GM20431 (cell line): ENCODE results near the gene ADAMTS12.

Experiments used
- in situ Hi-C: fragments of 300-500 bp; cut with MseI, MboI; formaldehyde crosslinking; loops from one replicate; pipeline ENCODE4 v1.15.0; 2020; ENCODE audit warnings: low sequenced_read_pairs; ENCODE audit not compliant: unreplicated experiment

The ADAMTS12 gene

DNA sequence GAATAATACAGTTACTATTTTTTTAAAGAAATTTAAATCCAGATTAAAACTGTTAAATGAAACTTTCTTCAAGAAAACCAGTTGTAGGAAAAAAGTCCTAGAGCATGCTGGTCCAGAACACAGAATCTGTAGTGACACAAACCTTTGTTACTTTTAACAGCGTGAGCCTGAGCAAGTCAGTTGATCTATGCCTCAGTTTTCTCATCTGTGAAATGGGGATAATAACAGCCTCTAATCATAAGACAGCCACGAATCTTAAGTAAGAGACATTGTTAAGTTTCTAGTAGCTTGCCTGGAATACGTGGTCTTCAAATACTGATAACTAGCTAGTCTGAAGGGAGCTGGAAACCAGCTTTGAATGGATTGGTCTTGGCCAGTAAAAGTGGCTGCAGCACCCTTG, 158.6 kb downstream of the ADAMTS12 start:
- in situ Hi-C loops: no loop called here

DNA sequence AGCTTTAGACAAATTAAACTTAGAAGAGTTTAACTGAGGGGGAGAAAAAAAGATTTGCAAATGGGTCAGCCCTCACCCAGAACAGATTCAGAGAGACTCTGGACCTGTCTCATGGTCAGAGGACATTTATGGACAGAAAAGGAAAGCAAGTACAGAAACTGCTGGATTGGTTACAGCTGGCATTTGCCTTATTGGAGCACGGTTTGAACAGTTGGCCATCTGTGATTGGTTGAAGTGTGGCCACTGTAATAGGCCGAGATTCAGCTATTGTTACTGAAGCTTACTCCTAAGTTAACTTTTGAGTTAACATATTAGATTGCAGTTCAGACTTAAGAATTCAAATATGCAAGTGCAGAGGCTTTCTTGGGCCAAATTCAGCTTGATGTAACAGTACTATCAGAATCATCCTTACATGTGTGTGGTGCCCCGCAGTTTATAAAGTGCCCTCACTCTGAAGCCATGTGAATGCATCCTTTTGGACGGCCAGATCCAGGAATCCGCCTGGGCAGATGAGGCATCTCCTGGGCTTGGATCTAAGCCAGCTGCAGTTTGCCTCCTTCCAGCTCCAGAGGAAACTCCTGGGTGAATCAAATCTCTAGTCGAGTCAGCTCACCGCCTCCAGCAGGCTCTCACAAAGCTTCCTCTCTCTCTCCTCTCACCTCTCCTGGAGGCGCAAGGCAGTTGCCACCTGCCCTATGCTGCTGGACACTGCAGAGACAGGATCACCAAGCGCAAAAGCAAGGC, 165.2 kb downstream of the ADAMTS12 start:
- in situ Hi-C loops: no loop called here

- in situ Hi-C loops: no loop called here
Observed at GRCh38 chr5:33725806-33726205, 166.0 kb downstream of the ADAMTS12 start.

DNA sequence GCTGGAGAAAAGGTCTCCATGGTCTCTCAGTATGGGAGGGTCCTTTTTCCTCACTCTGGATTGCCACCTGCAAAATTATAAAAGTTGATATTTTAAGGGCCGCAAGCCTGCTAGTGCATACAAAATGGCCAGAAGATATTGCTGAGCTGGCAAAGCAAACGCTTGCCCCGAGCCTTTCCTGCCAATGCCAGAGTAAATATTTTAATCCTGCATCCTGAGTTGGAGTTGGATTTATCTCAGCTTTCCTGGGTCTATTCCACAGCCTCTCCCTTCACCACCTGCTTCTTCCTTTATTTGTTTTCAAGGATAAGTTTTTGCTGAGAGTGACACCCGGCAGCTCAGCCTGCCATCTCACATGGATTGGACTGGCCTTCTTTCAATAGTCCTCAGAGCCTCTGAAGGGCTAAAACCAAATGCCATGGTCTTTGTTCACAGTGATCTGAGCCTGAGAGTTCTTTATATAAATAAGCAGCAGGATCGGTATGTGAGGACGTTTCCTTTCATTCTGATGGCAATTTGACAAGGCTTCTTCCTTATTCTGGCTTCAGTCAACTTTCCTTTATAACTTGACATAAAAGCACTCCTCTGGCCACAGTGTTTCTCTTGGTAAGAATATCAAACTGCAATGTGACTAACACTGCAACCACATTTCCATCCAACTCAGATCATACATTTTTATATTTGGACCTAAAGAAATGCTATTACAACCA, 170.1 kb downstream of the ADAMTS12 start:
- in situ Hi-C loops: no loop called here

- in situ Hi-C loops: no loop called here
Observed at GRCh38 chr5:33720176-33720575, 171.6 kb downstream of the ADAMTS12 start.

DNA sequence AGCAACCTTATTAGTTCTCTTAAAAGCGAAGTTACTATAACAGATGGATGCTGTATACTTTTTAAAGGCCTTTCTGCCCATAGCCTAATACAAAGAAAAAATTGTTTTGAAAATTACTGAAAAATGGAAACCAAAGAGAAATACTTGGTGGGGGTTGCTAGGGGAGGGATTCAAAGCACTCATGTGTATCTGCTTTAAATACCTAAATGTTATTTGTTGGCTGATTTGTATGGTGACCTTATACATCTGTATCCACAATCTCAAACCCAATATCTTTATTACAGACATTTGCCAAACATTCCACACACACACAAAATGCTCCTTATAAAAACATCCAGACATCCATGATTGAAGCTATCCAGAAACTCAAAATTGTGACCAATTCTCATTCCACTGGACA, 172.0 kb downstream of the ADAMTS12 start:
- in situ Hi-C loops: no loop called here

DNA sequence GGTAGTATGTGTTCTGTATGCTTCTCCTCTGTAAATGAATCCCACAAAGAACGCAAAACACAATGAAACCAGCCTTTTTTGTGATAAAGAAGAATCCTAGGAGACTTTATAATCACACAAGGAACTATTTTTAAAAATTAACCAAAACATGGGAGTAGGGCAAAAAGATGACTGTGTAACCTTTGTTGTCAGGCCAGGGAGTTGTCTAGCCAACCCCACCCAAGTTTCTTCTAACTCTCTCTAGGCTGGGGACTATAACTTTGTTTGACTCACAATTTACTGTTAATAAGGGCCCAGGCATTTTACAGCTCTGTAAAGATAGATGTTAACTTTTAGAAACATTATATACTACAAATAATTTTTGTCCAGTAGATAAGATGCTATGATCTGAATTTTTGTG, 176.1 kb downstream of the ADAMTS12 start:
- in situ Hi-C loops: no loop called here

DNA sequence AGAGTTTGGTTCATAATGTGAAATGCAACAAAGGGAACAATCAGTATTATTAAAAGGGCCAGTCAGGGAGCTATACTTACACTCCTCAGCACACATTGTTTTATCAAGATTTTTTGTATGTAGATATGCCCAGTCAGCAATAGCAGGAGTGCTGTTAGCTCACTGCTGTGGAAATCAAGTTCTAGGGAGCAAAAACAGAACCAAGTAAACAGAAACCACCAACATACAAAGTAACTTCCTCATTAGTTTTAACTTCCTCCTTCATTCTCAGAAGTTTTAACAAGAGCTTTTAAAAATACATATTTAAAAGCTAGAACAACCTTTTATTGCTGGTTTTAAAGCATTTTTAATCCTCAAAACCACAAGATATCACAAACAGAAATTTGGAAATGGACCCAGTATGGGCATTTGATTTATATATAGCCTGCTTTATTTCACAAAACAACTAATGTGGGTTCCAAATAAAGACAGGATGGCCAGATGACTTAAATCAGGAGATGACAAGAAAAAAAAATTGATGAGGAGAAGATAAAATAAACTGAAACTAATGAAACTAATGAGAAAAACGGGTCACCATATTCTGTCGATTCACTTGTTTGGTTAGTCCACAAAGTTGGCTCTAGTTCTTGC, 178.5 kb downstream of the ADAMTS12 start:
- in situ Hi-C loops: no loop called here

GRCh38 chr5:33712664-33713063, 179.1 kb downstream of the ADAMTS12 start:
- in situ Hi-C loops: no loop called here

DNA sequence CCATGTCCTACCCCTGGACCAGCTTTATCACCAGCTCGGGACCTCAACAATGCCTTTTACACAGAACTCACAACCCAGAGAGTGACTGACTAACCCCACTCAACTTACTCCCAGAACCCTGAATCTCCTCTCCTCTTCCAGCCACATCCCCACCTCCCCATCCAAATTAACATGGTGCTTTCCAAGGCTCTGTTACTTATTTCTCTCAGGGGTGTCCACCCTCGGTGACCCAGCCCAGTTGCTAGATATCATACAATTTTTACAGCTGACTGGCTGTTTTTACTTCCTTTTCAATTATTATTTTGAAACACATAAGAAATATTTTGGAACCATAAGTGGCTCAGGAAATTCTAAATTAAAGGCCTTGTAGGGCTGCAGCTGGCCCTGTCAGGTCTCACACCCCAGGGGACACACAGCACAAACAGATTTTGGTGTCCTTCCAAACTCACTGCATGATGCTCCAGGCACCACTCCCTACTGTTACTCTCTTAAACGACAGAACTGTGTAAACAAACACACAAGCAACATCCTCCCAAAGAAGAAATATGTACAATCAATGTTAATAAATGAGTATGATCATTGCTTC, 180.6 kb downstream of the ADAMTS12 start:
- in situ Hi-C loops: no loop called here

- in situ Hi-C loops: no loop called here
Observed at GRCh38 chr5:33702867-33703266, 188.9 kb downstream of the ADAMTS12 start.

- in situ Hi-C loops: no loop called here
Observed at GRCh38 chr5:33701951-33702350, 189.8 kb downstream of the ADAMTS12 start.

DNA sequence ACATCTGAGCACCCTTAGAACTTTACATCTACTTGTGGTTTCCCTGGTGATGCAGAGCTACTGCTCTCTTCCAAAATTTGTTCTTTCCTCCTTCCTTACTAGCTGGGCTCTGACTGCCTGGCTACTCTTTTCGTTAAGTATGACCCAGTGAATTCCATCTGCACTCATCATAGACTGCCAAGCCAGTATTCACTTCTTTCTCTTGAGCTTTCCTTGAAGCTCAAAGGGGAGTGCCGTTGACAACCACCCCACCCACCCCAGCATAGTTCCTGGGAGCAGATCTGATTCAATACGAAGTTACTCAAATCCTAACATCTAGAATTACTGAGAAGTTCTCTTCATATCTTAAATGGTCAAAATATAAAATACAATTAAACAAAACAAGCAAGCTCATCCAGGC, 190.5 kb downstream of the ADAMTS12 start:
- in situ Hi-C loops: no loop called here

- in situ Hi-C loops: no loop called here
Observed at GRCh38 chr5:33696411-33696810, 195.4 kb downstream of the ADAMTS12 start.

DNA sequence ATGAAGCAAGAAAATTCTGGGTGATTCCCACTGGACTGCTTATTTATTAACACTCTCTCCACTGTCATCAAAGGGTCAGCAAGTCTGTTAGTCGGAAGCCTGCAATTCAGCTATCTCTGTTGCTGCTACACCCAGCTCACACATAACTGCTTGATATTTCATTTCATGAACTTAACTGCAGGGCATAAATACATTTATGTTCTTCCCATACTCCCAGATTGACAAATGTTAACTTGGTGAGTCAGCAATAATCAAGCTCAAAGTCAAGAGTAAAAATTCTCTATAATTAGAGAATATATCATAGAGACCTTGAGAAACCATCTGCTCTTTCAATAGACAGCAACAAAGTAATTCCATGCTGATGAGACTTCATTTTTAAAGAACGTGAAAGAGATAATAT, 198.8 kb downstream of the ADAMTS12 start:
- in situ Hi-C loops: no loop called here

DNA sequence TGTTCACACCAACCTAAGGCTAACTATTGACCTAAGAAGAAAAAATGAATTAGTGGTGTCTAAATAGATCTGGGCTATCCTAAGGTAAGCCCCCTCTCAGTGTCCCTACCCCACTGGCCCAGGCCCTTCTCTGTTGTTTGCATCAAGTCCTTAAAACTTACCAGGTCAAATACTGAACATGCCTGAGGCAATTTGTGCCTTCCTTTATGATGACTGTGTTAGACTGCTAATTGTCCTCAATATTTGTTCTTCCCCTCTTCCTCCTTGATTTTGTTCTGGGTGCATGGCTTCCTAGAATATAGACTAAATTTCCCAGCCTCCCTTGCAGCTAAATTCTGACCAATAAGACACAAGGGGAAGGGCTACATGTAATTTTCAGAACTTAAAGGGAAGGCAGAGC, 199.9 kb downstream of the ADAMTS12 start:
- in situ Hi-C loops: no loop called here

DNA sequence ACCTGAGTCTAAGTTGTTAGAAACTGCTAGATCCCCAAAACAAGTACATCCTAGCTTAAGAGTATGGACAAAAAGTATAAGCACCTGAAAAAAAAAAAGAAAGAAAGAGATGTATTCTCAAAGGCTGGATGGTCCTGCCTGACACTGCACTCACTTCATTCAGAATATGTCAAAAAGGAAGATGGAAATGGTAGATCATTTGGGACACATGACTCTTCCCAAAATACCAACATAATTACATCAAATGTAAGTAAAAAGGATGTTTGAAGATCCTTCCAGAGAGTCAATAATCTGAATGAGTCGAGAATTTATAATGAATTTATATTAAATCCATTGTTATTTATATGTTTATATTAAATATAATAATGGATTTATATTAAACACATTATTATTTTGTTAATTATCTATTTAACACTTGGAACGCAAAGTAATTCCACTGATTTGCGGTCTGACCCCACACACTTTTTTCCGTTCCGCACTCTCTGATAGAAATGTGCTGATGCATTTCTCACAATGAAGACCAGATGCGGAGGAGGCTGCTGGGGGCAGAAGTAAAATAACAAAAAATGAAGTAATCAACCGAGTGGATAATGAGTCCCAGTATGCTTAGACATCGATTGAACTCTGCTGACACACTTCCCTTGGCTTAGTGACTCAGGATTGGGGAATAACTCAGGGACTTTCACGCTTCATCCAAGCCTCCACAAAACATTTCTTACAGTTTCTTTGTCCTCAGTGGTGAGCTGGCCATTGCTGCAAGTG, 201.2 kb downstream of the ADAMTS12 start:
- in situ Hi-C loops: no loop called here

- in situ Hi-C loops: no loop called here
Observed at GRCh38 chr5:33688526-33688925, 203.3 kb downstream of the ADAMTS12 start.

DNA sequence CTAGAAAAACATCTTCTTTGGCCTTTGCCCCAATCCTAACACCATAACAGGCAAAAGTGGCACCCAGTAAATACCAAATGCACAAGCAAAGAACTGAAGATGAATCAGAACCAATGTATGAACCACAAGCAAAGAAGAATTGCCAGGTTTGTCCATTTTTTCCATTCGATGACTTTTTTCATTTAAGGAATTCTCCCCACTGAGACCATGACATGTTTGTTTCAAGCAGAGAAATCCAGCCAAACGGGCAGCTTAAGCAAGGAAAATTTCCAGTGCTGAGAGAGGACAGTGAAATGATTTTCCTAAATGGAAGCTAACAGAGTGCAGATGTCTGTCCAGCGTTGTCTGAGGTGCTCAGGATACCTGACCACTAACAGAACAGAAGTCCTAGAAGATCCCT, 203.7 kb downstream of the ADAMTS12 start:
- in situ Hi-C loops: no loop called here
